ENCODE results near the gene EXOC3L1.
A peak's percentile ranks its signal among the peaks of the same experiment; 100 is the strongest.

The EXOC3L1 gene

GRCh38 chr16:67170949-67171649 lies 18.8 kb downstream of the EXOC3L1 start:
- H3K27me3 Mint-ChIP-seq, result peaks cover 86% of the 10 kb centered on the region
- no peaks in the 10 kb centered on the region for H3K36me3 Mint-ChIP-seq (ENCODE audit: low read depth)
- no peaks in the 10 kb centered on the region for H3K9me3 Mint-ChIP-seq
- no peak for DNase-seq
- no peak overlapping the region for H3K27ac Mint-ChIP-seq
- peaks cover 29% of the 10 kb centered on the region for H3K4me1 Mint-ChIP-seq (ENCODE audit: low read depth)
- H3K4me3 Mint-ChIP-seq, result peak overlapping the region; percentile 46

- peaks cover 84% of the 10 kb centered on the region for H3K27me3 Mint-ChIP-seq
These were observed 19.6 kb downstream of the EXOC3L1 start, which contains the start of gene NOL3 for GRCh38 chr16:67170168-67170948. NOL3 (plus strand) TSS chr16:67170538.

GRCh38 chr16:67169642-67170167 lies 20.2 kb downstream of the EXOC3L1 start:
- DNase-seq, result peak; percentile 51
- Mint-ChIP-seq H3K36me3 (ENCODE audit: low read depth) (no peaks in the 10 kb centered on the region), H3K27me3 (peaks cover 86% of the 10 kb centered on the region), H3K4me3 (peak overlapping the region; percentile 66), H3K4me1 (ENCODE audit: low read depth) (peaks cover 35% of the 10 kb centered on the region), H3K27ac (peak overlapping the region; percentile 48), H3K9me3 (no peaks in the 10 kb centered on the region)

More at GRCh38 chr16:67170168-67170948, 19.6 kb downstream of the EXOC3L1 start, which contains the start of gene NOL3:
- Mint-ChIP-seq H3K4me1 (ENCODE audit: low read depth) (peaks cover 31% of the 10 kb centered on the region), H3K9me3 (no peaks in the 10 kb centered on the region), H3K36me3 (ENCODE audit: low read depth) (no peaks in the 10 kb centered on the region), H3K4me3 (peak within 1 kb of the TSS; percentile 66), H3K27ac (peak within 1 kb of the TSS; percentile 48)
- peak; percentile 59 for DNase-seq

- no peak overlapping the region for H3K27ac Mint-ChIP-seq
- H3K36me3 Mint-ChIP-seq (ENCODE audit: low read depth), result no peaks in the 10 kb centered on the region
- peaks cover 88% of the 10 kb centered on the region for H3K27me3 Mint-ChIP-seq
- H3K4me3 Mint-ChIP-seq, result no peak overlapping the region
- H3K9me3 Mint-ChIP-seq, result no peaks in the 10 kb centered on the region
- DNase-seq, result no peak
- peaks cover 35% of the 10 kb centered on the region for H3K4me1 Mint-ChIP-seq (ENCODE audit: low read depth)
These were observed 20.9 kb downstream of the EXOC3L1 start for GRCh38 chr16:67169011-67169451.

- no peak for DNase-seq
- Mint-ChIP-seq H3K4me1 (ENCODE audit: low read depth) (peaks cover 35% of the 10 kb centered on the region), H3K36me3 (ENCODE audit: low read depth) (no peaks in the 10 kb centered on the region), H3K9me3 (no peaks in the 10 kb centered on the region), H3K4me3 (no peak overlapping the region), H3K27me3 (peaks cover 88% of the 10 kb centered on the region), H3K27ac (no peak overlapping the region)
These were observed 22.3 kb downstream of the EXOC3L1 start for GRCh38 chr16:67167588-67167987.

- peaks cover 43% of the 10 kb centered on the region for H3K4me1 Mint-ChIP-seq (ENCODE audit: low read depth)
These were observed 23.3 kb downstream of the EXOC3L1 start for GRCh38 chr16:67166598-67167168.

GRCh38 chr16:67166110-67166547 lies 23.8 kb downstream of the EXOC3L1 start:
- H3K9me3 Mint-ChIP-seq, result no peaks in the 10 kb centered on the region
- H3K27me3 Mint-ChIP-seq, result peaks cover 86% of the 10 kb centered on the region
- no peak overlapping the region for H3K27ac Mint-ChIP-seq
- no peak for DNase-seq
- H3K4me3 Mint-ChIP-seq, result no peak overlapping the region
- H3K36me3 Mint-ChIP-seq (ENCODE audit: low read depth), result no peaks in the 10 kb centered on the region
- H3K4me1 Mint-ChIP-seq (ENCODE audit: low read depth), result peaks cover 47% of the 10 kb centered on the region

More at GRCh38 chr16:67166598-67167168, 23.3 kb downstream of the EXOC3L1 start:
- peaks cover 88% of the 10 kb centered on the region for H3K27me3 Mint-ChIP-seq
- H3K9me3 Mint-ChIP-seq, result no peaks in the 10 kb centered on the region
- H3K36me3 Mint-ChIP-seq (ENCODE audit: low read depth), result no peaks in the 10 kb centered on the region
- H3K27ac Mint-ChIP-seq, result no peak overlapping the region
- DNase-seq, result no peak
- H3K4me3 Mint-ChIP-seq, result no peak overlapping the region

GRCh38 chr16:67165121-67166078 lies 24.5 kb downstream of the EXOC3L1 start:
- Mint-ChIP-seq H3K4me3 (no peak overlapping the region), H3K4me1 (ENCODE audit: low read depth) (peaks cover 49% of the 10 kb centered on the region), H3K27ac (no peak overlapping the region), H3K36me3 (ENCODE audit: low read depth) (peaks cover 6% of the 10 kb centered on the region), H3K27me3 (peaks cover 83% of the 10 kb centered on the region), H3K9me3 (no peaks in the 10 kb centered on the region)
- DNase-seq, result no peak

- Mint-ChIP-seq H3K27me3 (peaks cover 77% of the 10 kb centered on the region), H3K4me3 (peak within 1 kb of the TSS; percentile 38), H3K27ac (no peak within 1 kb of the TSS), H3K36me3 (ENCODE audit: low read depth) (peaks cover 11% of the 10 kb centered on the region), H3K9me3 (no peaks in the 10 kb centered on the region), H3K4me1 (ENCODE audit: low read depth) (peaks cover 45% of the 10 kb centered on the region)
- DNase-seq, result no peak
These were observed 25.3 kb downstream of the EXOC3L1 start, which contains the start of gene HSF4 for GRCh38 chr16:67164599-67165061. HSF4 (plus strand) TSS chr16:67164745; CDS start chr16:67164812, 67 bp downstream.

- H3K4me1 Mint-ChIP-seq (ENCODE audit: low read depth), result peaks cover 46% of the 10 kb centered on the region
- no peaks in the 10 kb centered on the region for H3K9me3 Mint-ChIP-seq
- H3K27ac Mint-ChIP-seq, result no peak overlapping the region
- H3K27me3 Mint-ChIP-seq, result peaks cover 71% of the 10 kb centered on the region
- peaks cover 15% of the 10 kb centered on the region for H3K36me3 Mint-ChIP-seq (ENCODE audit: low read depth)
- DNase-seq, result no peak
- H3K4me3 Mint-ChIP-seq, result peak overlapping the region; percentile 38
These were observed 25.9 kb downstream of the EXOC3L1 start for GRCh38 chr16:67163999-67164558.

GRCh38 chr16:67163164-67163998 lies 26.6 kb downstream of the EXOC3L1 start:
- Mint-ChIP-seq H3K4me3 (peak overlapping the region; percentile 38), H3K9me3 (no peaks in the 10 kb centered on the region), H3K27ac (no peak overlapping the region), H3K4me1 (ENCODE audit: low read depth) (peaks cover 53% of the 10 kb centered on the region), H3K36me3 (ENCODE audit: low read depth) (peaks cover 15% of the 10 kb centered on the region), H3K27me3 (peaks cover 64% of the 10 kb centered on the region)
- peak; percentile 67 for DNase-seq

GRCh38 chr16:67162506-67163163 lies 27.3 kb downstream of the EXOC3L1 start:
- peaks cover 60% of the 10 kb centered on the region for H3K4me1 Mint-ChIP-seq (ENCODE audit: low read depth)
- no peak overlapping the region for H3K4me3 Mint-ChIP-seq
- peaks cover 15% of the 10 kb centered on the region for H3K36me3 Mint-ChIP-seq (ENCODE audit: low read depth)
- H3K27me3 Mint-ChIP-seq, result peaks cover 57% of the 10 kb centered on the region
- no peak for DNase-seq
- H3K9me3 Mint-ChIP-seq, result no peaks in the 10 kb centered on the region
- H3K27ac Mint-ChIP-seq, result no peak overlapping the region

Measured in activated T-cell treated with anti-CD3 and anti-CD28 coated beads, Interleukin-2, amount 50 U/mL, for 24 hours (primary cell).